ENCODE results near the gene PCGF1. TPM values are rescaled to one million over a fixed set of nuclear protein-coding genes. Genes with fewer than 3 reads are reported as not detected.

PCGF1 gene
- total and polyA plus RNA-seq, 9 of the 15 experiments (the other 6 are each of a cell fraction or from before 2014, with no cell fraction given), result 20.3 to 45.7 (median 29.3) TPM

- peak; percentile 86 for TF ChIP-seq ZNF263 (CRISPR knock-in tag; IDR thresholded peaks at IDR 0.05; ENCODE audit: borderline replicate concordance)
- TF ChIP-seq SIN3B (IDR thresholded peaks at IDR 0.05; ENCODE audit: low read depth), result peak; percentile 97
- TF ChIP-seq RB1 (IDR thresholded peaks at IDR 0.05; ENCODE audit: low read depth), result peak; percentile 61
- no peak for TF ChIP-seq ZBTB43 (CRISPR knock-in tag; IDR thresholded peaks at IDR 0.05)
- peak; percentile 80 for TF ChIP-seq HDAC2 (IDR thresholded peaks at IDR 0.05)
- TF ChIP-seq ATF3 (IDR thresholded peaks at IDR 0.05), result no peak
- 0 out of 2 replicates have a peak, but pooled peaks have one; percentile 54 for TF ChIP-seq ATF3 (CRISPR knock-in tag; conservative IDR thresholded peaks at IDR 0.05)
- peak; percentile 59 to 82 for TF ChIP-seq AFF1 (IDR thresholded peaks at IDR 0.05; ENCODE audit: low read depth in 1 of 2, partially characterized antibody in 2 of 2)
- TF ChIP-seq SMARCA5 (IDR thresholded peaks at IDR 0.05), result no peak
- no peak for TF ChIP-seq RNF219 (CRISPR knock-in tag; IDR thresholded peaks at IDR 0.05)
- TF ChIP-seq HBP1 (CRISPR knock-in tag; IDR thresholded peaks at IDR 0.05), result no peak
- no peak for TF ChIP-seq HNRNPK (IDR thresholded peaks at IDR 0.05; ENCODE audit: low read depth, low read length, poor library complexity, severe bottlenecking)
- TF ChIP-seq NFIC (IDR thresholded peaks at IDR 0.05), result no peak; the same call in 1 of the 2 replicates
- no peak for TF ChIP-seq LEF1 (IDR thresholded peaks at IDR 0.05)
- peak; percentile 68; the same call in 1 of the 2 replicates for TF ChIP-seq E2F4 (CRISPR knock-in tag; IDR thresholded peaks at IDR 0.05; ENCODE audit: low read depth)
Measured at GRCh38 chr2:74482801-74483674, 24.5 kb downstream of the PCGF1 start, which contains the start of the genes CCDC142 and TTC31 (continued).

Measured in K562 (cell line).